IPS-11a (cell line): ENCODE data around the gene ADGRL1.
"Not testable (repeated sequence)": the region's sequence is repeated elsewhere in the genome, so short reads cannot be mapped to it uniquely, and the experiment has no call there.

ENCODE experiments used
- H3K4me3 ChIP-seq: one replicate; pipeline ENCODE4 v1.5.1; 2013; ENCODE audit warnings: low read depth, low read length, control low read depth

ADGRL1 gene

GRCh38 chr19:14189415-14189814 is 16.6 kb downstream of the ADGRL1 start:
- H3K4me3 ChIP-seq: no peak overlapping the region

- H3K4me3 ChIP-seq: not testable (repeated sequence)
These were observed 17.9 kb downstream of the ADGRL1 start for GRCh38 chr19:14188086-14188485.

DNA sequence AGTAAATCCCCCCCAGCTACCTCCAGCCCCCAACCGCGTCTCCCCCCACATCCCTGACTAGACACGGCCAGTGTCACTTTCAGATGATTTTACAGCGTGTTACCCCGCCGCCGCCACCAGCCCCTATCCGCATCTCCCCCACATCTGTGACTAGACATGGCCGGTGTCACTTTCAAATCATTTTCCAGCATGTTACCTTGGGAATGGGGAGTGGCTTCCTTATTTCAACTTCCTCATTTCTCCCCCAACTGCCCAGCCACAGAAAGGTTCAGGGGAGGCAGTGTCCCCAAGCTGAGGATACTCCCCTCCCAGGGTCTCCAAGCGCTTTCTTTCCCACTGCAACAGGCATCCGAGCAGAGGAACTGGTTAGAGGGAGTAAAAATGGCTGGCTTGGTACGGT is 18.4 kb downstream of the ADGRL1 start:
- no peak overlapping the region for H3K4me3 ChIP-seq

- H3K4me3 ChIP-seq: not testable (repeated sequence)
These were observed 19.3 kb downstream of the ADGRL1 start for GRCh38 chr19:14186684-14187083.

GRCh38 chr19:14185691-14186090 is 20.3 kb downstream of the ADGRL1 start:
- H3K4me3 ChIP-seq: not testable (repeated sequence)

- H3K4me3 ChIP-seq: no peak overlapping the region
These were observed 20.8 kb downstream of the ADGRL1 start for GRCh38 chr19:14185158-14185557.

- H3K4me3 ChIP-seq: no peak overlapping the region
These were observed 22.1 kb downstream of the ADGRL1 start for GRCh38 chr19:14183741-14184350.

DNA sequence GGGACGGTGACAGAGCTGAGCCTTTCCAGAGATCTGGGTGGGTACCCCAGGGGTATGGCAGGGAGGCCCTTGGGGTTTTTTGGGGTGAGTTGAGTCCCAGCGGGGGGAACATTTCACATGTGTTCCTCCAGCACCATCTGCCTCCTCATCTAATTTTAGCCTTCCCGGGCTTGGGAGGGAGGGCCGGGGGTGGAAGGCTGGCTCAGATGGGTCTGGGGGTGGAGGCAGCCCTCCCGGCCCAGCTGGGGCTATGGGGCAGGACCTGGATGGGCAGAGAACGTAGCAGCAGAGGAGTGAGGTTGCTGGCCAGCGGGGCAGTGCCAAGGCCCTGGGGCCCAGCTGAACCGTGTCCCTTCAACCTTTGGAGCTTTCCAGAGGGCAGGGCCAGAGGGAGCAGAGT is 23.5 kb downstream of the ADGRL1 start:
- H3K4me3 ChIP-seq: no peak overlapping the region

DNA sequence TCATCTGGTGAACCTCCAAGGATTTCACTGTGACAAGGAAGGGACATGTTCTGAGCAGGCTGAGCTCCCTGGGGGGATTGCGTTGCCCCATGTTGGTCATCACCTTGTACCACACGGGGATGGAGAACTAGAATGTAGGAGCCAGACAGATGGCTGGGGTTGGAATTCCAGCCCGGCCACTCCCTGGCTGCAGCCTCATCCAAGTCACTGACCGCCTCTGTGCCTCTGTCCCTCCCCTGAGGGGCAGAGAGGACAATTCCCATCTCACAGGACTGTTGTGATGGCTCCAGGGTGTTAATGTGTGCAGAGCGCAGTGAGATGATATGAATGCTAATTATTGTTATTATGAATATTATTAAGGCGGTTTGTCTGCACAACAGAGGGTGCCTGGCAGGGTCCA is 24.1 kb downstream of the ADGRL1 start:
- no peak overlapping the region for H3K4me3 ChIP-seq

GRCh38 chr19:14181199-14181598 is 24.8 kb downstream of the ADGRL1 start:
- not testable (repeated sequence) for H3K4me3 ChIP-seq

- no peak overlapping the region for H3K4me3 ChIP-seq
These were observed 28.4 kb downstream of the ADGRL1 start for GRCh38 chr19:14177496-14178074.

GRCh38 chr19:14175351-14175792 is 30.6 kb downstream of the ADGRL1 start:
- H3K4me3 ChIP-seq: no peak overlapping the region

GRCh38 chr19:14174883-14175282 is 31.1 kb downstream of the ADGRL1 start:
- H3K4me3 ChIP-seq: no peak overlapping the region

DNA sequence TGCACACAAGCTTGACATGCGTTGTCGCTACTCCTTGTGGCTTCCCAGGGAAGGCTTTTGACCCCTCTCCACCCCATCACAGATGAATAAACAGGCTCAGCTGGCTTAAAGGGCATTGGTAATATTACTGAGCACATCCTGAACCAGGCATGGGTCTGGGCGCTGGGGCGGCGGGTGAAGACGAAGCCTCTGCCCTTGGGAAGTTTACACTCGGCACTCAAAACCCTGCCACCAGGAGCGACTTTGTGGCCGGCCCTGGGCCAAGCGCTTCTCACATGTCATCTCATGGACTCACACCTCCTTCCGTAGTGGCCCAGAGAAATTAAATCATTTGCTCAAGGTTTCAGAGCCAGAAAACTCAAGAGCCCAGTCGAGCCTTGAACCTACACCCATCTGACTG is 37.0 kb downstream of the ADGRL1 start:
- H3K4me3 ChIP-seq: no peak overlapping the region

GRCh38 chr19:14168259-14168972 is 37.6 kb downstream of the ADGRL1 start:
- no peak overlapping the region for H3K4me3 ChIP-seq

GRCh38 chr19:14167576-14168138 is 38.3 kb downstream of the ADGRL1 start:
- no peak overlapping the region for H3K4me3 ChIP-seq

GRCh38 chr19:14166999-14167575 is 38.9 kb downstream of the ADGRL1 start:
- no peak overlapping the region for H3K4me3 ChIP-seq

GRCh38 chr19:14165990-14166830 is 39.8 kb downstream of the ADGRL1 start:
- H3K4me3 ChIP-seq: no peak overlapping the region

DNA sequence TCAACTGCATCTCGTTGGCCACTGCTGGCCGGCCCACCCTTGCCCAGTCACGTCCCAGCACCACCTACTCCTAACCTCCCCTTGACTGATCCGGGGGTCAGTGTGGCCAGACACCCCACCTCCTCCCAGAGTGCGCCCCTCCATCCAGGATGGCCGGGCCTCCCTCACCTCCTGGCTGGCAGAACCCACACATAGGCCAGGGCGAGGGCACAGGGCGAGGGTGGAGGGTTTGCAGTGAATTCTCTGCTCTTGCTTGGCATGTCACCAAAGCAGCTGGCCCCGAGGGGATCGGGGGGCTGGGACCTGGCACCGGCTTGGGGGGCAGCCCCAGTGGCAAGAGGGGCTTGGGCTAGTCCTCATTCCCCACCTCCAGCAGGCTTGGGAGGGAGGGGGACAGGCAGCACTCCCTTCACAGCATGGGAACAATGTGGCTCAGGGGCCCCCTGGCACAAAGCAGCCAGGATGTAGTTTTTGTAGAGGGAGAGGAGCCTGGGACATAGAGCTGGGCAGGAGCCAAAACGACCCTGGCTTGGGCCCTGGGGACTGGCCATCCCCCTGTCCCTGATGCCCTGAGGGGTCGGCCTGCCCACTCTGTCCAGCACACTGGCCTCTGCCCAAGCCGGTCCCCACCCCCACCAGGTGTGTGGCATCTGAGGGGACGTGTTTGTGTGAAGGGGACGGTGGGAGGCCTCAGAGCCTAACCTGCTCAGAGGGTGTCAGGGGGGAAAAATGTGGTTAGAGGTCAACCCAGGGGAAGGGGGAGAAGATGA is 41.1 kb downstream of the ADGRL1 start:
- H3K4me3 ChIP-seq: no peak overlapping the region

GRCh38 chr19:14164082-14164481 is 41.9 kb downstream of the ADGRL1 start:
- no peak overlapping the region for H3K4me3 ChIP-seq
